Measurements from ENCODE around the gene GPRC5A.

- TF ChIP-seq CTCF (IDR thresholded peaks at IDR 0.05) (no peak), POLR2A (IDR thresholded peaks at IDR 0.05; ENCODE audit: low read depth) (no peak), POLR2AphosphoS5 (IDR thresholded peaks at IDR 0.05) (no peak)
Measured at GRCh38 chr12:12898136-12898717, 6.9 kb downstream of the GPRC5A start.

Measured in esophagus muscularis mucosa (tissue), 3 donors.